Erythroblast (primary cell): ENCODE results near the gene PALLD.

Experiments used
- GATA1 ChIP-seq: IDR thresholded peaks from 2 replicates; pipeline ENCODE4 v1.6.1; 2011; ENCODE audit warnings: low read depth, mild to moderate bottlenecking, control low read depth, low read length, moderate library complexity
- POLR2A ChIP-seq: IDR thresholded peaks from 2 replicates; pipeline ENCODE4 v1.6.1; 2011; ENCODE audit warnings: mild to moderate bottlenecking, low read length

DNA sequence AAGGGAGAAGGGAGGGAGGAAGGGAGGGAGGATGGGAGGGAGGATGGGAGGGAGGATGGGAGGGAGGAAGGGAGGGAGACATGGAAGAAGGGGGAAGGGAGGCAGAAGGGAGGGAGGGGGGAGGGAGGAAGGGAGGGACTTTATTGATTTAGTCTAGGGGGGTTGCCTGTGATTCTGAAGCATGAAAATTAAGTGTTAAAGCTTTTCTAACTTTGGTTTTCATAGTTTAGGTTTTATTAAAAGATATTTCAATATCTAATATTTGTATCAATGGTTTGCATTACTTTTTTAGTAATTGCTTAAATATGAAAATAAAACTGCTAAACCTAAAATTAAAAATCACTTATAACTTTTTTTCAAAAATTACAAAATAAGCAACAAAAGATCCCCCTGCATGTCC lies 2.4 kb downstream of the PALLD start:
- TF ChIP-seq POLR2A (no peak), GATA1 (no peak)
